GM19452 (cell line): ENCODE data around the gene CSK.

Experiments used
- ATAC-seq: cut with Tn5 transposase; IDR thresholded peaks from one replicate; pipeline ENCODE4 v1.9.1; 2021; ENCODE audit not compliant: unreplicated experiment

CSK gene

DNA sequence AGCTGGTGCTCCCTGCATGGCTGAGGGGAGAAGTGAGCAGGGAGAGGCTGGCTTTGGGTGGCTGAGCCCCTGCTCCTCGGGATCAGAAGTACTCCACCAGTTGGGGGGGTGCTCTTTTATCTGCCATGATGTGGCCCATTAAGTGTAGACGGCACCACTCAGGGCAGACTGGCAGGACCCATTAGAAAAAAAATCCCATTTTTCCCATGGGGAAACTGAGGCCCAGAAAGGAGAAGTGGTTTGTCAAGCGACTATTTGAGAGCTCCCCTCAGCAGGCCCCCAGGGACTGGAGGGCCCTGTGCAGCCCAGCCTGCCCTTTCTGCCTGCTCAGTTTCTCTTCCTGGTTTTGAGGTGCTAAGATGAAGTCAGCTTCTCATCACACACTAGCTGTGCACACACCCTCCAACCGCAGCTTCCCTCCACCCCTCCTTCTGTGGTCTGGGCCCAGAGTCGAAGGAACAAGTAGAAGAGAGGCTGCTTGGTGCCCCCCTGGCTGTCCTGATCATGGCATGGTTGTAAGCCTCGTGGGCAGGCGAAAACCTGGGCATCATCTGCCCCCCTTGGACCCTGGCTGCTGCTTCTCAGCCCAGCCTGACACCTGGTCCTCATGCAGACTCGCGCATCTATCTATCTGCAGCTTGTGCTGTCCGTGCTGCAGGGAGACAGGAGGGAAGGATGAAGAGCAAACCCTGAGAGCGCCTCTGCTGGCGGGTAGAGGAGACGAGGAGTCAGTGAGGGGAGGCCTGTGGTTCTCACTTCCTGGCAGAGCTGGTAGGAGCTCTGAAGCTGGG, 5.6 kb downstream of the CSK start:
- peak; percentile 47 for ATAC-seq

DNA sequence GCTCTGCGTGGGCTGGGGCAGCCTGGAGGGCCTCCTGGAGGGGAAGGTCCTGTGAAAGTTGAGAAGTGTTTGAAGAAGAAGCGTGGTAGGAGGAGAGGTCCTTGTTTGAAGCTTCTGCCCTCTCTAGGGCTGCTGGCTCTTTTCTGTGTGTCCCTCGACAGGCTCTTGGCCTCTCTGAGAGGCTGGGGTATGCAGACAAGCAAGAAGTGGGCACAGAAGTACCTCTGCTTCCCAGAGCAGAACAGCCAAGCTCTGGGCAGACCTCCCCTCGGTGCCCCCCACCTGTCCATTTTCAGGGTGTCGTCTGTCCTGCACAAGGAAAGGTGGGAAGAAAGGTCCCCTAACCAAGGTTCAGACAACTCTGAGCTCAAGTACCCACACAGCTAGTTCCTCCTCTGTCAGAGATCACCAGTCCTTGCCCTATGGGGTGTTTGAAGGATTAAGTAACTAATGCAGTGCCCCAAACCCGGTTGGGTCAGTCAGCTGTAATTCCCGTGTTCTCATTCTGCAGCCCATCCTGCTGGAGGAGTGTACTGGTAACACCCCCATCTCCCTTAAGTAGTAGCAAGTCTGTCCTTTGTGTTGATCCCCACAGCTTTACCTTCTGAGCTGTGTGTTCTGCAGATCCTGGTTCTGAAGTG, 6.3 kb downstream of the CSK start:
- ATAC-seq: no peak

DNA sequence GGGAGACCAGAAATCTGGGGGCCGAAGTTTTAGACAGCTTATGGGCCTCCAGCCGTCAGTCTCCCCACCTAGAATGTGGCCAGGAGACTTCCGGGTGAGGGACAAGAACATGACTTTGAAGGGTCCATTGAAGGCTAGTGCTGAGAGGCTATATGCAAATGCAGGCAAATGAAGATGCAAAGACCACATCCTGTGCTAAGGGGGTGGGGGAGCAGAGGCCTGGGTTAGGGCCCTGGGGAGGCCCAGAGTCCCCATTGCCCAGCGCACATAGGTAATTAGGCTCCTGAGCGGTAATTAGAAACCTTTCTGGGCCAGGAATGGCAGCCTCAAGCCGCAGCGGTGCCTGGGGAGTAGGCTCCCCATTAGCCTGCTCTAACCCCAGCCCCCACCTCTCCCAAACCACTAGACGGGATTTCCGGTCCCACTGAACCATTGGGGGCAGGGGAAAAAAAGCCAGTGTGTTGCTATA, 6.8 kb downstream of the CSK start:
- peak; percentile 26 for ATAC-seq

DNA sequence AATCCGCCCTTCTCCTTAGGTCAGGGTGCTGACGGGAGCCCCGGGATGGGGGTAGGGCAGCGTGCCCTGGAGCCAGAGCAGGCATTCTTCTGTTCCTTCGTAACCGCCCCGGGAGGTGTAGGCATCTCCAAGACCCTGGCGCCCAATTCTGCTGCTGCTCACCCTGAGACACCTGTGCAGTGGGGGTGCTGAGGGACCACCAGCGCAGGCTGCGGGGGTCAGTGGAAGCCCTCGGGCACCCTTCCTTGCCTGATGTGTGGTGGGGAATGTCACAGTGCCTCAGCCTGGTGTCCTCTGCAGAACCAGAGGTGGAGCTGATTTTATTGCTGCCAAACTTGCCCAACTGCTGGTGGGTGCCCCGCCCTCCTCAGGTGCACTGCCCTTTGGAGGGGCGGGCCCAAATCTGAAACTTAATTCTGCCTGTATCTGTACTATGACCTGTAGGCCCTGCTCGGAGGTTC, 7.3 kb downstream of the CSK start:
- ATAC-seq: no peak

GRCh38 chr15:74789741-74790079, 7.8 kb downstream of the CSK start:
- ATAC-seq: no peak

- no peak for ATAC-seq
These were observed 8.4 kb downstream of the CSK start for GRCh38 chr15:74790080-74790916.

DNA sequence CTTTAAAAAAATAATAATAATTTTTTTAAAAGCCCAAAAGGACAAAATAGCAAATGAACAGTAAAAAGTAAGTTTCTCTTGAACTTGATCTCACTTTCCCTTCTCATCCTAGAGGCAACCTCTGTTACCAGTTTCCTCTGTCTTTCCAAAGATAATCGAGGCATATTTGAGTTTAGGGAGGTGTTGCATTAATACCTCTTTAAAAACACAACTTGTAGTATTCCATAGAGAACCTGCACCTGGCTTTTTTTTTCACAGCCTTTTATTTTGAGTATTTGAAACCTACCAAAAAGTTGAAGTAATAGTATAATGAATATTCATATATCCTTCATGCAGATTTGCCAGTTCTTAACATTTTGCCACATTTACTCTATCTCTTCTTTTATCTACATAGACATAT, 9.1 kb downstream of the CSK start:
- no peak for ATAC-seq

GRCh38 chr15:74791667-74792066, 9.8 kb downstream of the CSK start:
- ATAC-seq: no peak

- ATAC-seq: no peak
These were observed 10.5 kb downstream of the CSK start for GRCh38 chr15:74792227-74793016.

- no peak for ATAC-seq
These were observed 11.5 kb downstream of the CSK start for GRCh38 chr15:74793135-74794028.

DNA sequence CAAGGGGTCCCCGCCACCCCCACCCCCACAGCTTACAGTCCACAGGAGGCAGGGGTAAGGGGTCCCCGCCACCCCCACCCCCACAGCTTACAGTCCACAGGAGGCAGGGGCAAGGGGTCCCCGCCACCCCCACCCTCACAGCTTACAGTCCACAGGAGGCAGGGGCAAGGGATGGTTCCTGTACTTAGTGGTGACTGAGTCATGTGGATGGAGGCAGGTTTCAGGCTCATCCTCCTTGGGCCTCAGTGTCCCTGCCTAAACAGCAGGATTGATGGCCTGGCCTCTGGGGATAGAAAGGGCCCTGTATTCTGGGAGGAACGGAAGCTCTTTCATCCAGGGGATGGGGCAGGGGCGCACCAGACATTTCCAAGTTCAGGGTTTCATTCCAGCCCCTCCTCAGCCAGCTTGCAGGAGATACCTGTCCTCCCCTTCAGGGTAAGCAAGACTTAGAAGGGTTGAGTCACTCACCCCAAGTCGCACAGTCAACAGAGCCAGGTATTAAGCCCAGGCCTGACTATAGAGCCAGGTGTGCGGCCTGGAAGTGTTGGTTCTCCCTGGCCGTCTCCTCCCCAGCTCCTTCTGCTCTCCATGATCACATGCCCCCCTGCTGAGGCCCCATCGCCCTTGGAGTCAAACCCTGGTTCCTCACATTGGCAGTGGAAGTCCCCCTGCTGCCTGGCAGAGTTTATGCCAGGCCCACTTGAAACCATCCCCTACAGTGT, 12.5 kb downstream of the CSK start:
- ATAC-seq: no peak

DNA sequence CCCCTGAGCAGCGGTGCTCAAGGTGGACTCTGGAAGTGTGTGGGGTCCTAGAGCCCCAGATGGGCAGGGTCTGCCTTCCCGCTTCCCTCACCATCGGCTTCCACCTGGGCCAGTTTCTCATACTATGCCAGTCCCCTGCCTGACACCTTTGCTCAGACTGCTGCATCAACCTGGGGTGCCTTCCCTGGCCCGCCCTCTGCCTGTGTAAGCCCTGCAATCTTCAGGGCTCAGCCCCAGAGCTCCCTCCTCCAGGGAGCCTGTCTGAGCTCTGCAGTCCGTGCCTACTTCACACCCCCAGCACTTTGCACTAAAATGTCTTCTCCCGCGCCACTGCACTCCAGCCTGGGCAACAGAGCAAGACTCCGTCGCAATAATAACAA, 13.1 kb downstream of the CSK start:
- ATAC-seq: no peak

DNA sequence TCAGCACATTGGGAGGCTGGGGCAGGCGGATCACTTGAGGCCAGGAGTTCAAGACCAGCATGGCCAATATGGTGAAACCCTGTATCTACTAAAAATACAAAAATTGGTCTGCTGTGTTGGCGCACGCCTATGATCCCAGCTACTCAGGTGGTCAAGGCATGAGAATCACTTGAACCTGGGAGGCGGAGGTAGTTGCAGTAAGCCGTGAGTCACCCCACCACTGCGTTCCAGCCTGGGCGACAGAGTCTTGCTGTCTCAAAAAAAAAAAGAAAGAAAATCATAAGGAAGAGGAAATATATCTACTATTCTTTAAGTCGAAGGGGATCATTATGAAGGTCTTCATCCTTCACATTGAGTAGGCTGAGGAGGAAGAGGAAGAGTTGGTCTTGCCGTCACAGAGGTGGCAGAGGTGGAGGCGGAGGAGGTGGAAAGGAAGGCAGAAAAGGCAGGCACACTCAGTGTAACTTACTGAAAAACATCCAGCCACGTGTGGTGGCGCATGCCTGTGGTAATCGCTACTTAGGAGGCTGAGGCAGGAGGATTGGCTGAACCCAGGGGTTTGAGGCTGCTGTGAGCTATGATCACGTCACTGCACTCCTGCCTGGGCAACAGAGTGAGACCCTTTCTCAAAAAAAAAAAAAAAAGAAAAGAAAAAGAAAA, 14.2 kb downstream of the CSK start:
- ATAC-seq: no peak

DNA sequence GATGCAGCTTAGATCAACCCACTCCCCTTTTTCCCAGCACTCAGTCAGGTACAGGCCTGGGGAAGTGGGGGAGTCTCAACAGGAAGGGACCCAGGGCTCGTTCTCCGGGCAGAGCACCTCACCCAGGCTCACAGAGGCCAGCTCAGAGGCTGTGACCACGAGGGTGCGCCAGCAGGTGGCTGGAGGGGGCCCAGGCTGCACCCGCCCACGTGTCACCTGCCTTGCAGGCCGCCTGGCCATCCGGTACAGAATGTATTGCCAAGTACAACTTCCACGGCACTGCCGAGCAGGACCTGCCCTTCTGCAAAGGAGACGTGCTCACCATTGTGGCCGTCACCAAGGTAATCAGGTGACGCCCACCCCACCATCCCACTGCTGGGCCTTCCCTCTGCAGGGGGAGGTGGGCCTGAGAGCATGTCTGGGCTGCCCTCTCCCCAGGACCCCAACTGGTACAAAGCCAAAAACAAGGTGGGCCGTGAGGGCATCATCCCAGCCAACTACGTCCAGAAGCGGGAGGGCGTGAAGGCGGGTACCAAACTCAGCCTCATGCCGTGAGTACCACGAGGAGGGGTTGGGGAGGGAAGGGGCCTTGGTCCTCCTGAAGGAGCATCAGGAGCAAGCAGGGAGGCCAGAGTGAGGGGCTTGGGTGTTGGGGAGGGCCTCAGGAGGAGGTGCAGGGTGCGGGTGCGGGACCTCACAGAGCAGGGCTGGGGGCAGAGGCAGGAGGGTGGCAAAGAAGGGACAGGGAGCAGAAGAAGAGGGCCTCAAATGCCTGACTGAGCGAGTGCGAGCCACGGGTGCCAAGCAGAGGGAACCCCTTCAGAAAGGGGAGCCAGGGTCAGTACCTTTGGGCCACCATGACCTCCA, 16.7 kb downstream of the CSK start:
- no peak for ATAC-seq

- ATAC-seq: no peak
These were observed 17.5 kb downstream of the CSK start for GRCh38 chr15:74799255-74799855.

DNA sequence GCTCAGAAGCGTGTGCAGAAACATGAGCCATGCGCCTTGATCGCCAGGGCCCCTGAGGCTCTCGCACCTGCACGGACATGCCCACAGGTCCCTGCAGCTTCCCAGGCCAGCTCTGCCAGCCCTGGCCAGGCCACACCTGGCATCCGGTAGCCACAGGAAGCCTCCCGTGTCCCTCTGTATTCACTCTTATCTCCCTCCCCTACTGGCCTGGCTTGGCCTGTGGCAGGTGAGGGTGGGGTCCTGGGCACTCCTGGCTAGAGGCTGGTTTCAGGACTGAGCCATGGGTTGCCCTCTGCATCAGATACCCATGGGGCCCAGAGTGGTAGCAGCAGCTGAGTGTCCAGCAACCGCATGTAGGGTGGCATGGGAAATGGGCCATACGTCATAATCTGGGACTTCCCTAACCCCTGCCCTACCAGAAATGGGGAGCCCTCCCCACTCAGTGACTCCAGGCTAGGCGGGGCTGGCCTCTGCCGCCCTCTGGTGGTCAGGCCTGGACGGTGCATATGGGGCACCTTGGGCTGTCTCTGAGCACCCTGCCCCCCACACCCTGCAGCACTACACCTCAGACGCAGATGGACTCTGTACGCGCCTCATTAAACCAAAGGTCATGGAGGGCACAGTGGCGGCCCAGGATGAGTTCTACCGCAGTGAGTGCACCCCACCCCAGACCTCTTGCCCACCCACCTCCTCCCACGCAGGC, 18.1 kb downstream of the CSK start:
- ATAC-seq: peak; percentile 68

GRCh38 chr15:74800559-74801094, 18.7 kb downstream of the CSK start:
- ATAC-seq: no peak
